ENCODE measurements around the gene RAB11FIP4. TPM values are rescaled to one million over a fixed set of nuclear protein-coding genes. Genes with fewer than 3 reads are reported as not detected.

RAB11FIP4 gene
- total and polyA plus RNA-seq, 9 of the 15 experiments (the other 6 are each of a cell fraction or from before 2014, with no cell fraction given): 0.62 to 16.6 (median 8.9) TPM

DNA sequence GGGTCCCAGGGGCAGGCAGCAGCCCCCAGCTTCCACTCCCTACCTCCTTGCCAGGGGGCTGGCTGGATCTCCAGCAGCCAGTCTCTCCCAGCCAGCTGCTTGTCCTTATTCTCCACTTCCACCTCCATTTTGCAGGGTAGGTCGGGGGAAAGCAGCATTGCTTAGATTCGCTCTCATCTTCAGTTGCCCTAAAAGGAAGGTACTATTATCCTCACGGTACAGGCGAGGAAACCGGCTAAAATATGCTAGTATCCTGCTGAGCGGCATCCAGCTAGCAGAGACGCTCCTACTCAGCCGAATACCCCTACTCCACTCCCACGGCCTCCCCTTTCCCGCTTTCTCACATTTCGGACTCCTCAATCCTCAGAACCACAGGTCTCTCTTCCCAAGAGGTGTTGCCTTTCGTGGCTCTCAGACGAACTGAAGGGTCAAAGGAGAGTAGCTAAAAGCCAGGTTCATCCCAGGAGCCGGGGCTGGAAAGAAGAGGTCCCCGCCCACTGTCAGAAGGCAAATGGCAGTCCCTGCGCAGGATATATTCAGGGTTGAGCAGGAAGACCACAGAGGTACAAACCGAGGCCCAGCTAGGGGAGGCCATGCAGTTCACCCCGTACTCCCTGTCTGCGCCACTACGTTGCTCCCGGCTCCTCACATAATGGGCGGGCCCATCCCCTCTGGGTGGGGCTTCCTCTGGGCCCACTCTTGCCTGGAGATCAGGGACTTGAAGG, 1.7 kb upstream of the RAB11FIP4 start (continued):
- TF ChIP-seq ZNF780A (CRISPR knock-in tag; IDR thresholded peaks at IDR 0.05): no peak
- TF ChIP-seq ZNF766 (CRISPR knock-in tag; conservative IDR thresholded peaks at IDR 0.05): no peak
- no peak for TF ChIP-seq KAT8 (IDR thresholded peaks at IDR 0.05; ENCODE audit: low read depth)
- TF ChIP-seq, protein P1, sequence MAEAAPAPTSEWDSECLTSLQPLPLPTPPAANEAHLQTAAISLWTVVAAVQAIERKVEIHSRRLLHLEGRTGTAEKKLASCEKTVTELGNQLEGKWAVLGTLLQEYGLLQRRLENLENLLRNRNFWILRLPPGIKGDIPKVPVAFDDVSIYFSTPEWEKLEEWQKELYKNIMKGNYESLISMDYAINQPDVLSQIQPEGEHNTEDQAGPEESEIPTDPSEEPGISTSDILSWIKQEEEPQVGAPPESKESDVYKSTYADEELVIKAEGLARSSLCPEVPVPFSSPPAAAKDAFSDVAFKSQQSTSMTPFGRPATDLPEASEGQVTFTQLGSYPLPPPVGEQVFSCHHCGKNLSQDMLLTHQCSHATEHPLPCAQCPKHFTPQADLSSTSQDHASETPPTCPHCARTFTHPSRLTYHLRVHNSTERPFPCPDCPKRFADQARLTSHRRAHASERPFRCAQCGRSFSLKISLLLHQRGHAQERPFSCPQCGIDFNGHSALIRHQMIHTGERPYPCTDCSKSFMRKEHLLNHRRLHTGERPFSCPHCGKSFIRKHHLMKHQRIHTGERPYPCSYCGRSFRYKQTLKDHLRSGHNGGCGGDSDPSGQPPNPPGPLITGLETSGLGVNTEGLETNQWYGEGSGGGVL (CRISPR knock-in tag; IDR thresholded peaks at IDR 0.05): no peak
- TF ChIP-seq CBX2 (IDR thresholded peaks at IDR 0.05; ENCODE audit: insufficient read depth, low read length, poor library complexity, severe bottlenecking): no peak
- TF ChIP-seq ZBTB7A (IDR thresholded peaks at IDR 0.05; ENCODE audit: borderline replicate concordance, control insufficient read depth, low read depth, low read length): no peak
- no peak for TF ChIP-seq CBX8 (IDR thresholded peaks at IDR 0.05; ENCODE audit: borderline replicate concordance, extremely low read depth, low read depth, low read length, poor library complexity, severe bottlenecking)
- no peak for TF ChIP-seq FOXP1 (CRISPR knock-in tag; IDR thresholded peaks at IDR 0.05)
- TF ChIP-seq TCFL5 (CRISPR knock-in tag; conservative IDR thresholded peaks at IDR 0.05): no peak
- TF ChIP-seq MCM2 (IDR thresholded peaks at IDR 0.05; ENCODE audit: low read depth): no peak
- no peak for TF ChIP-seq PTRF (tag; IDR thresholded peaks at IDR 0.05)

All from K562 (cell line).